NCI-H146 treated with DMSO at 0.1 percent for 48 hours (cell line): ENCODE data around the gene SRSF8.
"Not testable (repeated sequence)": the region's sequence is repeated elsewhere in the genome, so short reads cannot be mapped to it uniquely, and the experiment has no call there.

Source experiments
- DNase-seq: peaks from one replicate; lab custom pipeline; 2025; ENCODE audit not compliant: unreplicated experiment; lab: John Stamatoyannopoulos, UW

The SRSF8 gene

GRCh38 chr11:95066716-95067038 is at the start of gene SRSF8:
TSS of gene SRSF8 (plus strand) at chr11:95066919. CDS start at chr11:95067227, 308 bp downstream.
- peak; percentile 41 for DNase-seq

GRCh38 chr11:95021468-95021867 is 45.3 kb upstream of the SRSF8 start:
- not testable (repeated sequence) for DNase-seq

GRCh38 chr11:95024958-95025357 is 41.8 kb upstream of the SRSF8 start, which contains the start of gene KDM4E:
TSS of gene KDM4E (plus strand) at chr11:95025258. CDS start at chr11:95025558, 300 bp downstream.
- DNase-seq, result no peak

- DNase-seq, result not testable (repeated sequence)
Observed at GRCh38 chr11:95025594-95025993, 41.1 kb upstream of the SRSF8 start.

- DNase-seq, result no peak
Observed at GRCh38 chr11:95028357-95028756, 38.4 kb upstream of the SRSF8 start.

- no peak for DNase-seq
Observed at GRCh38 chr11:95033051-95033450, 33.7 kb upstream of the SRSF8 start.

GRCh38 chr11:95035316-95035715 is 31.4 kb upstream of the SRSF8 start:
- DNase-seq, result no peak

GRCh38 chr11:95037356-95038035 is 29.2 kb upstream of the SRSF8 start:
- DNase-seq, result not testable (repeated sequence)

GRCh38 chr11:95042239-95042638 is 24.5 kb upstream of the SRSF8 start:
- no peak for DNase-seq

GRCh38 chr11:95042906-95043305 is 23.8 kb upstream of the SRSF8 start:
- no peak for DNase-seq

GRCh38 chr11:95044010-95044409 is 22.7 kb upstream of the SRSF8 start:
- no peak for DNase-seq

- DNase-seq, result no peak
Observed at GRCh38 chr11:95045812-95046211, 20.9 kb upstream of the SRSF8 start.

GRCh38 chr11:95049122-95049521 is 17.6 kb upstream of the SRSF8 start, which contains the start of gene KDM4F:
TSS of gene KDM4F (plus strand) at chr11:95049422.
- DNase-seq, result not testable (repeated sequence)

GRCh38 chr11:95050595-95051202 is 16.0 kb upstream of the SRSF8 start:
- DNase-seq, result no peak

- DNase-seq, result no peak
Observed at GRCh38 chr11:95054356-95054755, 12.4 kb upstream of the SRSF8 start.

GRCh38 chr11:95055283-95055897 is 11.3 kb upstream of the SRSF8 start:
- DNase-seq, result no peak

GRCh38 chr11:95057959-95058358 is 8.8 kb upstream of the SRSF8 start:
- no peak for DNase-seq

GRCh38 chr11:95058621-95059020 is 8.1 kb upstream of the SRSF8 start:
- no peak for DNase-seq

- no peak for DNase-seq
Observed at GRCh38 chr11:95059046-95059445, 7.7 kb upstream of the SRSF8 start.

- no peak for DNase-seq
Observed at GRCh38 chr11:95065336-95065735, 1.4 kb upstream of the SRSF8 start.

GRCh38 chr11:95067039-95067840 is 521 bp downstream of the SRSF8 start:
- DNase-seq, result peak; percentile 29
